Kidney (tissue), 14 donors: Measurements from ENCODE around the gene BAIAP3. TPM values are rescaled to one million over a fixed set of nuclear protein-coding genes. Genes with fewer than 3 reads are reported as not detected.

Experiments
- DNase-seq, 5 donors: peaks; one replicate each; pipeline ENCODE4 v3.0.0-alpha.2; 2013 to 2020
- FAIRE-seq: peaks from 2 replicates; lab custom pipeline; 2012; peaks lifted over from hg19 to GRCh38; lab: Jason Lieb, UNC
- H3K27ac ChIP-seq, 2 donors: one replicate each; pipeline ENCODE4 v1.7.0; 2013; ENCODE audit warnings: low read depth in 2 of 2, low read length in 2 of 2, inconsistent platforms in 1 of 2
- H3K27me3 ChIP-seq: one replicate; pipeline ENCODE4 v1.7.1; 2013; ENCODE audit warnings: low read length, inconsistent platforms; ENCODE audit not compliant: control insufficient read depth, insufficient read depth
- H3K36me3 ChIP-seq, 3 donors: one replicate each; pipeline versions ENCODE4 v1.7.0 to v1.7.1; 2013; ENCODE audit warnings: low read length in 3 of 3, control low read depth in 1 of 3, inconsistent platforms in 1 of 3; ENCODE audit not compliant: insufficient read depth in 3 of 3, control insufficient read depth in 2 of 3
- H3K4me1 ChIP-seq, 3 donors: one replicate each; pipeline versions ENCODE4 v1.7.0 to v1.7.1; 2013; ENCODE audit warnings: low read length in 3 of 3, inconsistent platforms in 1 of 3, low read depth in 1 of 3; ENCODE audit not compliant: control insufficient read depth in 2 of 3, insufficient read depth in 2 of 3
- H3K4me3 ChIP-seq, 3 donors: one replicate each; pipeline versions ENCODE4 v1.7.0 to v1.8.1; 2013; ENCODE audit warnings: low read length in 3 of 3, control low read depth in 1 of 3, inconsistent platforms in 1 of 3
- H3K9ac ChIP-seq, 3 donors: one replicate each; pipeline versions ENCODE4 v1.7.0 to v1.7.1; 2013; ENCODE audit warnings: low read length in 3 of 3, control low read depth in 1 of 3, inconsistent platforms in 1 of 3
- H3K9me3 ChIP-seq, 3 donors: one replicate each; pipeline versions ENCODE4 v1.7.0 to v1.7.1; 2013; ENCODE audit warnings: low read length in 3 of 3, control low read depth in 1 of 3, inconsistent platforms in 1 of 3; ENCODE audit not compliant: control insufficient read depth in 2 of 3, insufficient read depth in 1 of 3
- CTCF ChIP-seq: IDR thresholded peaks from 3 replicates; pipeline ENCODE4 v1.5.1; 2012; ENCODE audit warnings: mild to moderate bottlenecking, moderate library complexity, borderline replicate concordance; ENCODE audit not compliant: insufficient read depth; ENCODE audit errors: extremely low read depth
- intact Hi-C: fragments of 100-400 bp; cut with DNase I; formaldehyde crosslinking; loops from one replicate; pipeline ENCODE4 v1.11.1; 2022
- polyA plus RNA-seq: library from polyadenylated mRNA; stranded (reverse); fragments of 350-450 nt; fragmentation: Illumina TruSeq; extraction: RNeasy Lipid Tissue Mini Kit (QIAGEN cat#74804); gene quantifications from one replicate; pipeline ENCODE4 v1.2.3, GENCODE V29; 2014; ENCODE audit warnings: low read depth, low replicate concordance; ENCODE audit not compliant: insufficient read depth
- total RNA-seq: library from RNA; stranded (reverse); fragmentation: NEBNext Ultra II Directional; extraction: Animal tissue kit (Norgen Biotek cat#: 25700); gene quantifications from one replicate; pipeline ENCODE4 v1.2.1, GENCODE V29; 2021
- donor health status: control.
- donor health status: control.
- donor health status: control.
- donor health status: control.
- donor health status: control.
- donor health status: DM: yes; HTN: yes; CAD: no.
- donor health status: Normal renal cell carcinoma (clear cell type).

BAIAP3 gene
- total and polyA plus RNA-seq, 2 donors from 2014 or later: 8.0 to 8.2 TPM

- intact Hi-C loops: no loop called here
- H3K9ac ChIP-seq: peak overlapping the region in 1 of 3 donors; percentile 34
- peak overlapping the region in 1 of 2 donors; percentile 32 for H3K27ac ChIP-seq
- H3K36me3 ChIP-seq: peaks cover 3 to 21% (median 16%) of the 10 kb centered on the region in 3 donors
- peaks cover 0 to 29% (median 10%) of the 10 kb centered on the region in 3 donors for H3K4me1 ChIP-seq
- FAIRE-seq (no peak), DNase-seq (no peak)
- H3K9me3 ChIP-seq: no peaks in the 10 kb centered on the region
- TF ChIP-seq CTCF: no peak
- H3K4me3 ChIP-seq: peak overlapping the region in 1 of 3 donors; percentile 70
- H3K27me3 ChIP-seq: no peaks in the 10 kb centered on the region
Measured at GRCh38 chr16:1312467-1312816, 21.0 kb upstream of the BAIAP3 start.

- no peak overlapping the region for H3K9ac ChIP-seq
- DNase-seq (no peak), FAIRE-seq (no peak)
- H3K27me3 ChIP-seq: no peaks in the 10 kb centered on the region
- H3K4me1 ChIP-seq: peaks cover 0 to 29% (median 10%) of the 10 kb centered on the region in 3 donors
- no peak overlapping the region for H3K27ac ChIP-seq
- H3K36me3 ChIP-seq: peaks cover 3 to 24% (median 21%) of the 10 kb centered on the region in 3 donors
- intact Hi-C loops: no loop called here
- TF ChIP-seq CTCF: no peak
- H3K4me3 ChIP-seq: no peak overlapping the region
- H3K9me3 ChIP-seq: no peaks in the 10 kb centered on the region
Measured at GRCh38 chr16:1312903-1313302, 20.5 kb upstream of the BAIAP3 start.

- H3K9ac ChIP-seq: no peak overlapping the region
- no peaks in the 10 kb centered on the region for H3K9me3 ChIP-seq
- intact Hi-C loops: no loop called here
- peaks cover 6 to 31% (median 30%) of the 10 kb centered on the region in 3 donors for H3K36me3 ChIP-seq
- no peaks in the 10 kb centered on the region for H3K27me3 ChIP-seq
- no peak for DNase-seq
- no peak for FAIRE-seq
- H3K27ac ChIP-seq: no peak overlapping the region
- TF ChIP-seq CTCF: no peak
- H3K4me1 ChIP-seq: peaks cover 0 to 27% (median 10%) of the 10 kb centered on the region in 3 donors
- no peak overlapping the region for H3K4me3 ChIP-seq
Measured at GRCh38 chr16:1313721-1314369, 19.6 kb upstream of the BAIAP3 start.
